ENCODE results near the gene RGMA. TPM values are rescaled to one million over a fixed set of nuclear protein-coding genes. Genes with fewer than 3 reads are reported as not detected.

Gene RGMA
- total and polyA plus RNA-seq, 2 of the 8 experiments (the other 6 are each of a cell fraction or from before 2014, with no cell fraction given) = 19.9 to 39.8 TPM

- Histone ChIP-seq H3K23ac (ENCODE audit: insufficient read length) (no peak overlapping the region), H3K27me3 (replicated peaks in 1 of 4; ENCODE audit: control insufficient read depth in 3 of 4, extremely low read depth in 1 of 4, insufficient read depth in 3 of 4, low read length in 3 of 4) (peaks cover 0 to 4% (median 2%) of the 10 kb centered on the region in 4 experiments; a peak in 5 of 7 replicates), H3K79me1 (ENCODE audit: low read depth, low read length) (no peaks in the 10 kb centered on the region), H3K79me2 (ENCODE audit: control insufficient read depth in 1 of 2, insufficient read depth in 2 of 2, low read length in 2 of 2) (no peaks in the 10 kb centered on the region), H4K20me1 (replicated peaks in 1 of 2; ENCODE audit: control insufficient read depth in 1 of 2, insufficient read depth in 2 of 2, low read length in 2 of 2) (no peaks in the 10 kb centered on the region), H3K9ac (replicated peaks in 1 of 4; ENCODE audit: extremely low read depth in 1 of 4, low read depth in 3 of 4, low read length in 3 of 4) (no peak overlapping the region), H2BK120ac (replicated peaks; ENCODE audit: low read depth, low read length) (no peak overlapping the region), H2BK12ac (ENCODE audit: low read depth, low read length) (no peak overlapping the region), H2AFZ (ENCODE audit: low read length) (no peak overlapping the region), H4K91ac (replicated peaks; ENCODE audit: insufficient read length, low read length) (no peak overlapping the region), H3K23me2 (ENCODE audit: low read depth, low read length) (no peaks in the 10 kb centered on the region; the same call in 1 of the 2 replicates), H2BK15ac (ENCODE audit: low read length) (peak overlapping the region; percentile 4; the same call in 1 of the 2 replicates), H3K14ac (ENCODE audit: insufficient read length) (no peak overlapping the region), H3K18ac (ENCODE audit: extremely low read depth, low read length) (no peak overlapping the region), H2BK5ac (ENCODE audit: low read depth, low read length) (no peak overlapping the region), H4K5ac (ENCODE audit: insufficient read length, low read depth, low read length) (no peak overlapping the region), H3K4me2 (ENCODE audit: insufficient read depth in 1 of 2, low read depth in 2 of 2, low read length in 2 of 2) (no peak overlapping the region), H2BK20ac (ENCODE audit: low read length) (no peak overlapping the region), H4K8ac (ENCODE audit: extremely low read depth, insufficient read depth, low read length) (no peak overlapping the region), H3K4me1 (replicated peaks in 1 of 4; ENCODE audit: control insufficient read depth in 3 of 4, insufficient read depth in 4 of 4, low read length in 3 of 4) (peaks cover 0 to 15% (median 5%) of the 10 kb centered on the region in 4 experiments; a peak in 6 of 7 replicates), H3K4me3 (ENCODE audit: extremely low read depth in 1 of 4, insufficient read depth in 2 of 4, low read depth in 3 of 4, low read length in 4 of 4) (no peak overlapping the region), H3K9me3 (ENCODE audit: insufficient read depth in 2 of 2, low read depth in 1 of 2, low read length in 1 of 2) (no peaks in the 10 kb centered on the region), H3K36me3 (ENCODE audit: control insufficient read depth in 2 of 4, insufficient read depth in 4 of 4, low read length in 3 of 4) (no peaks in the 10 kb centered on the region), H2AK5ac (ENCODE audit: low read depth, low read length) (no peak overlapping the region), H3K56ac (replicated peaks; ENCODE audit: insufficient read length, low read depth, low read length) (no peak overlapping the region), H3K4ac (replicated peaks; ENCODE audit: insufficient read length, low read depth, low read length) (no peak overlapping the region), H3K27ac (ENCODE audit: low read depth, low read length) (no peak overlapping the region)
- WGBS, 2 experiments (ENCODE audit: extremely low coverage in 1 of 2, insufficient coverage in 1 of 2, insufficient read length in 1 of 2, insufficient replicate concordance in 2 of 2, low coverage in 1 of 2, low lambda C conversion rate in 2 of 2, missing lambda C conversion rate in 1 of 2) = 91% methylated on average over 2 of the region's 2 CpGs; no CpG with 5 or more reads in 1 of the 2 experiments
- CTCF ChIA-PET (ENCODE audit: partially characterized antibody) = interaction anchor here (0.6 to 2.2 kb wide), 5 partner anchors 13 to 227 kb away, joined by 3 to 10 read pairs (median 4); no protein-coding TSS in a partner anchor
- no peak for FAIRE-seq
- no peak for TF ChIP-seq CBX5 (IDR thresholded peaks at IDR 0.05; ENCODE audit: low read depth, low read length)
- no peak for TF ChIP-seq RFX5 (IDR thresholded peaks at IDR 0.05; ENCODE audit: borderline replicate concordance, low read depth, low read length)
- no peak for TF ChIP-seq SIN3A (conservative IDR thresholded peaks at IDR 0.05 in 1 of 2, IDR thresholded peaks at IDR 0.05 in 1 of 2; ENCODE audit: low read depth in 1 of 2, low read length in 2 of 2)
- no peak for TF ChIP-seq HDAC2 (IDR thresholded peaks at IDR 0.05; ENCODE audit: borderline replicate concordance in 1 of 2, low read depth in 2 of 2, low read length in 2 of 2)
- POLR2A ChIA-PET (ENCODE audit: partially characterized antibody) = interaction anchor here (0.7 to 1.6 kb wide), 3 partner anchors 9 to 17 kb away, joined by 3 read pairs; no protein-coding TSS in a partner anchor
- no peak for DNase-seq (ENCODE audit: low read depth in 1 of 2, low spot score in 2 of 2)
Observed at GRCh38 chr15:93103823-93104222, 14.8 kb upstream of the RGMA start.

Data from H1 (cell line).